Activated B cell treated with CpG ODN at 0.5 μM for 24 hours (primary cell): Measurements from ENCODE around the gene RUVBL2. TPM values are rescaled to one million over a fixed set of nuclear protein-coding genes. Genes with fewer than 3 reads are reported as not detected.
"Not testable (repeated sequence)": the region's sequence is repeated elsewhere in the genome, so short reads cannot be mapped to it uniquely, and the experiment has no call there.

Experiments
- ATAC-seq: fragments of 200-7000 bp; cut with Tn5 transposase; one replicate; pipeline ENCODE4 v1.10.0; 2021; ENCODE audit warnings: low read depth, mild to moderate bottlenecking, moderate library complexity
- CTCF ChIA-PET: fragments of 350-600 bp; sonication (Branson Sonifier 250); formaldehyde crosslinking; loops from one replicate; lab custom pipeline; 2021; ENCODE audit warnings: antibody characterized with exemption; lab: Charles Lee
- POLR2A ChIA-PET: fragments of 350-600 bp; sonication (Branson Sonifier 250); formaldehyde crosslinking; loops from one replicate; lab custom pipeline; 2021; ENCODE audit warnings: antibody characterized with exemption; lab: Charles Lee
- DNase-seq: peaks from one replicate; pipeline ENCODE4 v3.0.0; 2022
- H3K27ac Mint-ChIP-seq: one replicate; pipeline ENCODE4 v1.8.0; 2020; ENCODE audit warnings: mixed read lengths
- H3K27me3 Mint-ChIP-seq: one replicate; pipeline ENCODE4 v1.8.0; 2021; ENCODE audit warnings: mixed read lengths
- H3K36me3 Mint-ChIP-seq: one replicate; pipeline ENCODE4 v1.8.0; 2021; ENCODE audit warnings: low read depth, mixed read lengths
- H3K4me1 Mint-ChIP-seq: one replicate; pipeline ENCODE4 v1.8.0; 2021; ENCODE audit warnings: mixed read lengths
- H3K4me3 Mint-ChIP-seq: one replicate; pipeline ENCODE4 v1.8.0; 2020; ENCODE audit warnings: mild to moderate bottlenecking, mixed read lengths
- H3K9me3 Mint-ChIP-seq: one replicate; pipeline ENCODE4 v1.8.0; 2020; ENCODE audit warnings: mixed read lengths
- intact Hi-C: fragments of 100-400 bp; cut with micrococcal nuclease; formaldehyde crosslinking; loops from one replicate; pipeline ENCODE4 v1.15.1; 2024
- total RNA-seq: library from RNA; stranded (reverse); gene quantifications from 2 replicates; pipeline ENCODE4 v1.2.3, GENCODE V29; 2022
- TF ChIP-seq, protein P1 (sequence below): fragments of 200-600 bp; IDR thresholded peaks from one replicate; pipeline ENCODE4 v1.8.0; 2022; ENCODE audit warnings: antibody characterized with exemption, mild to moderate bottlenecking

Gene RUVBL2
- total RNA-seq, 1 donor from 2014 or later: 75.6 TPM

DNA sequence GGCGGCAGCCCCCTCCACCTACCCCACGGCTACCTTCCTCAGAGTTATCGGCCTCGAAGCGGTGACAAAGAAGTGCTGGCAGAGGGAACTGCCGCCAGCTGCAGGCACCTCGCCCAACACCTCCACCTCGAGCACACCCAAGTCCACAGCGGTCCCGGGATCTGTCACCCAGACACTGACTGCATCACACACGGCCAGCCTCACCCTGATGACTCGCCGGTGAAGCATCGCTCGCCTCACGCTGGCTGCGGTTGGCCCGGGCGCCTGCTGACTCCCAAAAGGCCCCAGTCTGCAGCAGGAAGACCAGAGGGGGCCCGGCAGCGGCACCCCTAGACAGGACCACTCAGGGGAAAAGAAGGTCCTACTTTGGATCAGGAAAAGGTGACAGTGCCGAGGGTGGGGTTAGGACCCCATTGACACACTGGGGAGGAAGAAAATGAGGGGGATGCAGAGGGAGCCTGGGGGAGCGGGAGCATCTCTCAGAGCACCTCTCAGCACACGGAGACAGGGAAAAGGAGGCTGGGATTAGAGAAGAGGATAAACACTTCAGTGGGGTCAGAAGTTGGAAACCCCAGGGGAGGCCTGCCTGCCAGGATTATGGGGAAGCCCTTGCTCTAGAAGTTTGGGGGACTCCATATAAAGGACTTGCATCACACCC, 56.8 kb downstream of the RUVBL2 start:
- H3K36me3 Mint-ChIP-seq, POLR2A ChIA-PET, H3K4me1 Mint-ChIP-seq, ATAC-seq, H3K9me3 Mint-ChIP-seq, H3K4me3 Mint-ChIP-seq, intact Hi-C loops, DNase-seq, H3K27ac Mint-ChIP-seq, H3K27me3 Mint-ChIP-seq, CTCF ChIA-PET: not testable (repeated sequence)

DNA sequence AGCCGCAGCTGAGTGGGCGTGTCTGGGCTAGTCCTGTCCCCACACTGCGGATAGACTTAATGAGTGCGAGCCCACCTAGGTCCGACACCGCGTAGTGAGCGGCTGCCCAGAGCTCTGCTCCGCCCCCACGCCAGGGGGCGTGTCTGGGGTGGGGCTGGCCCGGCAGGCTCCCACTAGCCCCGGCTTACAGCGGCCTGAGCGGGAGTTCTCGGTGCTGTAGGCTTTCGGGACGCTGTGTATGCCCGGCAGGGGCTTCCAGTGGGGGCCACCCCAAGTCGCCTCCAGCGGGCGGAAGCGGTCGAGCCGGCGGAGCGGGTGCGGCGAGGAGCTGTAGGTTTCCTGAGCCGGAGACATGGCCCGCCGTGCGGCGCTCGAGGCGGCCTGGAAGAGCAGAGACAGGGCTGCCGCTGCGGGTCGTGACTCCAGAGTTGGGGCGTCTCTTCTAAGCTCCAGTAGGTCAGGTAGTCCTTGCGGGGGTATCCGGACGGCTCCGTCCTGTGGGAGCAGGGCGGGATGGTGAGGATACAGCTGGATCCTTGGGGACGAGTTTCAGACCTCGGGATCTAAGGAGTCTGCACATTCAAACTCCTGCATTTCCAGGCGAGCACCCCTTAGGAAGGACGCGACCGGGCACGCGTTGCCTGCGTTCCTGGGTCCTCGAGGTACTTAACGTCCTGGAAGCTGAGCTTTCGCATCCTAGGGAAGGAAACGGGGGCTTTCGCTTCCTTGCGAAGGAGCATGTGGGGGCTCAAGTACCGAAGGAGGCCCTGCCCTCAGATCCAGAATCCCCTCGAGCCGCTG, 62.6 kb downstream of the RUVBL2 start:
- Mint-ChIP-seq H3K9me3 (no peaks in the 10 kb centered on the region), H3K27me3 (peaks cover 33% of the 10 kb centered on the region), H3K4me1 (peaks cover 24% of the 10 kb centered on the region), H3K4me3 (peak overlapping the region; percentile 79), H3K36me3 (no peaks in the 10 kb centered on the region), H3K27ac (no peak overlapping the region)
- ChIA-PET POLR2A (interaction anchor here (0.5 to 1.0 kb wide), 3 partner anchors 62 to 171 kb away, joined by 3 to 6 read pairs (median 3); partner anchors contain the start of gene RUVBL2), CTCF (interaction anchor here (1.0 to 1.3 kb wide), 2 partner anchors 48 to 152 kb away, joined by 3 read pairs; no protein-coding TSS in a partner anchor)
- TF ChIP-seq, protein P1, sequence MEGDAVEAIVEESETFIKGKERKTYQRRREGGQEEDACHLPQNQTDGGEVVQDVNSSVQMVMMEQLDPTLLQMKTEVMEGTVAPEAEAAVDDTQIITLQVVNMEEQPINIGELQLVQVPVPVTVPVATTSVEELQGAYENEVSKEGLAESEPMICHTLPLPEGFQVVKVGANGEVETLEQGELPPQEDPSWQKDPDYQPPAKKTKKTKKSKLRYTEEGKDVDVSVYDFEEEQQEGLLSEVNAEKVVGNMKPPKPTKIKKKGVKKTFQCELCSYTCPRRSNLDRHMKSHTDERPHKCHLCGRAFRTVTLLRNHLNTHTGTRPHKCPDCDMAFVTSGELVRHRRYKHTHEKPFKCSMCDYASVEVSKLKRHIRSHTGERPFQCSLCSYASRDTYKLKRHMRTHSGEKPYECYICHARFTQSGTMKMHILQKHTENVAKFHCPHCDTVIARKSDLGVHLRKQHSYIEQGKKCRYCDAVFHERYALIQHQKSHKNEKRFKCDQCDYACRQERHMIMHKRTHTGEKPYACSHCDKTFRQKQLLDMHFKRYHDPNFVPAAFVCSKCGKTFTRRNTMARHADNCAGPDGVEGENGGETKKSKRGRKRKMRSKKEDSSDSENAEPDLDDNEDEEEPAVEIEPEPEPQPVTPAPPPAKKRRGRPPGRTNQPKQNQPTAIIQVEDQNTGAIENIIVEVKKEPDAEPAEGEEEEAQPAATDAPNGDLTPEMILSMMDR: no peak
- ATAC-seq (peak; percentile 83), DNase-seq (peak; percentile 72)
- intact Hi-C loops: loop anchor here (5.0 kb wide), 1 partner anchor 39 kb away; the partner anchor contains the start of gene LHB

DNA sequence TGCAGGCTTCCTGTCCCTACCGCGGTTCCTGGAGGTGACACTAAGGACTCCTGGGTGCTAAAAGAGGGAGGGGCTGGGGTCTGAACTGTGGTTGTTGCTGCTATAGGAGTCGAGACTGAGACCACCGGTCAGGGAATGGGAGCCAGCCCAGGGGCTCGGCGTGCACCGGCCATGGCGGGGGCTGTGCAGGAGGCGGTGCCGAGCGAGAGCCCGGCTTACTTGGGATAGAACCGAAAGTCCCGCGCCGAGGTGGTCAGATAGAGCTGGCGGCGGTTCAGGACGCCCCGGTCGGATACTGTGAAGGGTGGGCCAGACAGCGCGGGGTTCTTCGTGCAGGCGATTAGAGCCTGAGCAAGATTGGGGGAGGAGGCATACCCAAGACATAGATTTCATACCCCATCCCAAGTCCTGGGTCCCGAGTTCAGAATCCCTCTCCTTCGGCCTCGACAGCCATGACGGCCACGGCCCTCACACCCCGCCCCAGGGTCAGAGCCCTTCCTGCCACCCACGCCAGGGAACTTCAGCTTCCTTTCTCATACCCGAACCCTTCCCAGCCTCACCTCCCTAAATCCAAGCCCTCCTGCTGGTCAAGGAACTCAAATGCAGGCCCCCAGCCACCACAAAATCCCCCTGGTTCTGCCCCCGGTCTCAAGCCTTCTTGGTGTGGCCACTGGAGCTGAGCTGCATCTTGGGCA, 63.4 kb downstream of the RUVBL2 start:
- intact Hi-C loops: loop anchor here (5.0 kb wide), 1 partner anchor 40 kb away; the partner anchor contains the start of gene LHB
- ATAC-seq, H3K9me3 Mint-ChIP-seq, H3K27ac Mint-ChIP-seq, H3K36me3 Mint-ChIP-seq: not testable (repeated sequence)
- ChIA-PET POLR2A (interaction anchor here (0.6 to 1.0 kb wide), 2 partner anchors 63 to 434 kb away, joined by 3 to 7 read pairs; partner anchors contain the start of gene RUVBL2), CTCF (interaction anchor here (0.9 to 1.3 kb wide), 4 partner anchors 12 to 151 kb away, joined by 3 to 5 read pairs (median 3); partner anchors contain the start of genes GYS1 and RUVBL2)
- H3K4me1 Mint-ChIP-seq: peaks cover 24% of the 10 kb centered on the region
- H3K4me3 Mint-ChIP-seq: peak overlapping the region; percentile 79
- H3K27me3 Mint-ChIP-seq: peaks cover 33% of the 10 kb centered on the region
- DNase-seq: peak; percentile 27

DNA sequence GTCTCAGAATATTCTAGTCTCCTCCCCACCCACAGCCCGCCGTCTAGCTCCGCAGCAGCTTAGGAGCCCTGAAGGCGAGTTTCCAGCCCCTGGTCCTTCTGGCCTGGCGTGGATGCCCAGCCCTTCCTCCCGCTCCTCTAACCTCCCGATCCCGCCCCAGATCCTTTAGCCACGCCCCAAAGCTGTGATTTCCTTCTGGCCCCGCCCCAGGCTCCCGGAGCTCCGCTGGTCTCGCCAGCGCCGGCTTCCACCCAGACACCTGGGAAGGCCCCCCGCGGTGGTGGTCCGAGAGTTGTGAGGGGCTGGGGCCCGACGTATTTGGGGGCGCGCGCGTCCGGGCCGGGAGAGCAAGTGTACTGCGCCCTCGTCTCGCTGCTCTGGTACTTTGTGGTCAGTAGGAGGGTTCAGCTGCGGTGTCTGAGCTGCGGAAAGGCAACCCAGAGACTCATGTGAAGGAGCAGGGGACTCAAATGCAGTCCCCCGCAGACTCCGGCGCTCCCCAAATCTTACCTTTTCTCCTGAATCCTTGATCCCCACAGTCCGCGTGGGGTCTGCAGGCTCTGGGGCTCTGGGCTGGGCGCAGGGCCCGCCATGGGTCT, 64.0 kb downstream of the RUVBL2 start, which contains the start of gene CGB7:
Gene CGB7 (minus strand): TSS at position 114 of the 599 bp plus-strand sequence. CDS start 2,374 bp downstream, outside the sequence.
- intact Hi-C loops: loop anchor here (5.0 kb wide), 1 partner anchor 40 kb away; the partner anchor contains the start of gene LHB
- no peaks in the 10 kb centered on the region for H3K36me3 Mint-ChIP-seq
- ATAC-seq (no peak), DNase-seq (peak; percentile 37)
- CTCF ChIA-PET: interaction anchor here (0.9 to 1.2 kb wide), 2 partner anchors 12 to 64 kb away, joined by 3 to 5 read pairs; partner anchors contain the start of genes GYS1 and RUVBL2
- POLR2A ChIA-PET: interaction anchor here (0.6 kb wide), 1 partner anchor 434 kb away, joined by 7 read pairs; no protein-coding TSS in a partner anchor
- peaks cover 33% of the 10 kb centered on the region for H3K27me3 Mint-ChIP-seq
- peak within 1 kb of the TSS; percentile 79 for H3K4me3 Mint-ChIP-seq
- H3K27ac Mint-ChIP-seq: no peak within 1 kb of the TSS
- H3K9me3 Mint-ChIP-seq: no peaks in the 10 kb centered on the region
- TF ChIP-seq, protein P1: no peak
- peaks cover 24% of the 10 kb centered on the region for H3K4me1 Mint-ChIP-seq

DNA sequence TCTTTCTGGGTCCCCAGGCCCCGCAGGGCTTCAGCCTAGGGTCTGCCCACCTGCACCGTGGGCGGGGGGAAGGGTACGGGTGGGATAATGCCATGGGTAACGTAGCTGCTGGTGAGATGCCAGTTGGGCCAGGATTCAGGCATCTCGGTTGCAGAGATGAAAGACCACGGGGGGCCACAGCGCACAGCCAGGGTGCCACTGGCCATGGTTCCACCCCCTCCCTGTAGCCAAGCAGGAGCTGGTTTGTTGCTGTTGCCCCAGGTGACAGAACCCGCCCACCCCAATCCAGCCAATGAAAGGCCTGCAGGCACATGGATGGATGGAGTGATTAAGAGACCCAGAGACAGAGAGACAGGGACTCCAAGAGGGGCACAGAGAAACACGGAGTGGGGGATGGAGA, 64.9 kb downstream of the RUVBL2 start:
- H3K27ac Mint-ChIP-seq: no peak overlapping the region
- ChIA-PET CTCF (no interaction called here), POLR2A (no interaction called here)
- intact Hi-C loops: loop anchor here (5.0 kb wide), 1 partner anchor 41 kb away; the partner anchor contains the start of gene LHB
- ATAC-seq: no peak
- no peak for DNase-seq
- peaks cover 24% of the 10 kb centered on the region for H3K4me1 Mint-ChIP-seq
- H3K4me3 Mint-ChIP-seq: no peak overlapping the region
- no peaks in the 10 kb centered on the region for H3K9me3 Mint-ChIP-seq
- peaks cover 35% of the 10 kb centered on the region for H3K27me3 Mint-ChIP-seq
- TF ChIP-seq, protein P1: no peak
- no peaks in the 10 kb centered on the region for H3K36me3 Mint-ChIP-seq
